ENCODE results near the gene SCMH1.

- TF ChIP-seq POLR2AphosphoS5 (IDR thresholded peaks at IDR 0.05; ENCODE audit: low read depth, low read length) (no peak), POLR2A (IDR thresholded peaks at IDR 0.05; ENCODE audit: low read depth, low read length) (no peak)
These were observed 5.3 kb downstream of the SCMH1 start for GRCh38 chr1:41236781-41237180.
